CD4-positive, alpha-beta T cell treated with Interleukin-21 for 1 hour (primary cell): ENCODE results near the gene PDE1C.
"Not testable (repeated sequence)": the region's sequence is repeated elsewhere in the genome, so short reads cannot be mapped to it uniquely, and the experiment has no call there.

Source experiments
- DNase-seq: peaks from one replicate; pipeline ENCODE4 v3.0.0-alpha.2; 2020

Gene PDE1C

GRCh38 chr7:32070406-32071360, at the start of gene PDE1C:
Gene PDE1C (minus strand): TSS chr7:32070407.
- DNase-seq, result no peak

GRCh38 chr7:32119790-32120196, 49.6 kb upstream of the PDE1C start:
- no peak for DNase-seq

- no peak for DNase-seq
Observed at GRCh38 chr7:32117837-32118236, 47.6 kb upstream of the PDE1C start.

- DNase-seq, result no peak
Observed at GRCh38 chr7:32116436-32116835, 46.2 kb upstream of the PDE1C start.

GRCh38 chr7:32115831-32116230, 45.6 kb upstream of the PDE1C start:
- no peak for DNase-seq

GRCh38 chr7:32108651-32109050, 38.4 kb upstream of the PDE1C start:
- DNase-seq, result no peak

GRCh38 chr7:32104766-32105165, 34.6 kb upstream of the PDE1C start:
- no peak for DNase-seq

- no peak for DNase-seq
Observed at GRCh38 chr7:32103361-32103760, 33.2 kb upstream of the PDE1C start.

GRCh38 chr7:32102432-32102873, 32.2 kb upstream of the PDE1C start:
- no peak for DNase-seq

- no peak for DNase-seq
Observed at GRCh38 chr7:32100407-32100907, 30.2 kb upstream of the PDE1C start.

GRCh38 chr7:32094516-32094915, 24.3 kb upstream of the PDE1C start:
- no peak for DNase-seq

- DNase-seq, result no peak
Observed at GRCh38 chr7:32093415-32094408, 23.5 kb upstream of the PDE1C start.

- no peak for DNase-seq
Observed at GRCh38 chr7:32092346-32092745, 22.1 kb upstream of the PDE1C start.

- no peak for DNase-seq
Observed at GRCh38 chr7:32091608-32092210, 21.5 kb upstream of the PDE1C start.

GRCh38 chr7:32089678-32090077, 19.5 kb upstream of the PDE1C start:
- DNase-seq, result no peak

GRCh38 chr7:32089256-32089655, 19.0 kb upstream of the PDE1C start:
- DNase-seq, result no peak

GRCh38 chr7:32088451-32088881, 18.3 kb upstream of the PDE1C start:
- DNase-seq, result no peak

GRCh38 chr7:32079510-32079909, 9.3 kb upstream of the PDE1C start:
- no peak for DNase-seq

- DNase-seq, result no peak
Observed at GRCh38 chr7:32078824-32079223, 8.6 kb upstream of the PDE1C start.

GRCh38 chr7:32077806-32078205, 7.6 kb upstream of the PDE1C start:
- no peak for DNase-seq

- DNase-seq, result not testable (repeated sequence)
Observed at GRCh38 chr7:32076802-32077201, 6.6 kb upstream of the PDE1C start.

- DNase-seq, result no peak
Observed at GRCh38 chr7:32075612-32076011, 5.4 kb upstream of the PDE1C start.
